ENCODE measurements around the gene ANKRD33B. TPM values are rescaled to one million over a fixed set of nuclear protein-coding genes. Genes with fewer than 3 reads are reported as not detected.

The ANKRD33B gene
- total and polyA plus RNA-seq, 2 of the 8 experiments (the other 6 are each of a cell fraction or from before 2014, with no cell fraction given): 6.9 to 20.6 TPM

DNA sequence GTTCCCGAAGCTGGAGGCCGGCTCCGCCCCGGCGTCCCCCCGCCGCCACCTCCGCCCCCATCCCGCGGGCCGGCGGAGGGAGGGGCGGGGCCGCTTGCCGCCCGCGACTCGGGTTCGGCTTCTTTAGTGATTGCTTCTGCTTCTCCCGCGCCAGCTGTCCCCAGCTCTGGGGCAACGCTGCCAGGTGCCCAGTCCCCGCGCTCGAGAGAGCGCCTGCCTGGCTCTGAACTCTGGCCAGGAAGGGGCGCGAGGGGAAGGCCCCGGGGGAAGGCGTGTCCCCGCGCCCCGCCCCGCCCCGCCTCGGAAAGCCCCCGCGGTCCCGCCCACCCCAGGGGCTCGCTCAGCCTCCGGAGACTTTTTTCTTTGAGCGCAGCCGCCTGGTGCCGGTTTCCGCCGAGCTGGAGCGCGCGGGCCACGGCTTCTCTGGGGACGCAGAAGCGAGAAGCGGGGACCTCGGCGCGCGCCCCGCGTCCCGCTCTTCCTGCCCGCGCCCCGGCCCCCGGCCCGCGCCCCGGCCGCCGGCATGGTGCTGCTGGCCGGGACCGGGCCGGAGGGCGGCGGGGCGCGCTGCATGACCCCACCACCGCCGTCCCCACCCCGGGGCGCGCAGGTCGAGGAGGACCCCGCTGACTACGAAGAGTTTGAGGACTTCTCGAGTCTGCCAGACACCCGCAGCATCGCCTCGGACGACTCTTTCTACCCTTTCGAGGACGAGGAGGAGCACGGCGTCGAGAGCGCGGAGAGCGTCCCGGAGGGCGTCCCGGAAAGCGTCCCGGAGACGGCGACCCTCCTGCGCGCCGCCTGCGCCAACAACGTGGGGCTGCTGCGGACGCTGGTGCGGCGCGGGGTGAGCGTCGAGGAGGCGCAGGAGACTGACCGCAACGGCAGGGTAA is at the start of gene ANKRD33B (continued):
- TF ChIP-seq, protein P1, sequence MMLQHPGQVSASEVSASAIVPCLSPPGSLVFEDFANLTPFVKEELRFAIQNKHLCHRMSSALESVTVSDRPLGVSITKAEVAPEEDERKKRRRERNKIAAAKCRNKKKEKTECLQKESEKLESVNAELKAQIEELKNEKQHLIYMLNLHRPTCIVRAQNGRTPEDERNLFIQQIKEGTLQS (IDR thresholded peaks at IDR 0.05; ENCODE audit: insufficient read depth, low read depth, low read length): no peak
- TF ChIP-seq RFX5 (IDR thresholded peaks at IDR 0.05; ENCODE audit: borderline replicate concordance, low read depth, low read length): no peak
- TF ChIP-seq EP300 (IDR thresholded peaks at IDR 0.05; ENCODE audit: borderline replicate concordance in 1 of 2, low read depth in 2 of 2, low read length in 2 of 2): no peak
- no peak for TF ChIP-seq SIX5 (IDR thresholded peaks at IDR 0.05; ENCODE audit: low read depth, low read length)
- TF ChIP-seq BACH1 (IDR thresholded peaks at IDR 0.05; ENCODE audit: low read length): no peak
- TF ChIP-seq CBX5 (IDR thresholded peaks at IDR 0.05; ENCODE audit: low read depth, low read length): no peak
- TF ChIP-seq, protein P2, sequence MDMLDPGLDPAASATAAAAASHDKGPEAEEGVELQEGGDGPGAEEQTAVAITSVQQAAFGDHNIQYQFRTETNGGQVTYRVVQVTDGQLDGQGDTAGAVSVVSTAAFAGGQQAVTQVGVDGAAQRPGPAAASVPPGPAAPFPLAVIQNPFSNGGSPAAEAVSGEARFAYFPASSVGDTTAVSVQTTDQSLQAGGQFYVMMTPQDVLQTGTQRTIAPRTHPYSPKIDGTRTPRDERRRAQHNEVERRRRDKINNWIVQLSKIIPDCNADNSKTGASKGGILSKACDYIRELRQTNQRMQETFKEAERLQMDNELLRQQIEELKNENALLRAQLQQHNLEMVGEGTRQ (IDR thresholded peaks at IDR 0.05; ENCODE audit: low read length): no peak
- TF ChIP-seq EZH2 (IDR thresholded peaks at IDR 0.05; ENCODE audit: low read depth, low read length, severe bottlenecking): no peak
- TF ChIP-seq ASH2L (IDR thresholded peaks at IDR 0.05; ENCODE audit: low read length): no peak
- no peak for TF ChIP-seq KDM5A (IDR thresholded peaks at IDR 0.05; ENCODE audit: low read length)
- TF ChIP-seq TAF7 (optimal IDR thresholded peaks at IDR 0.05; ENCODE audit: borderline replicate concordance, low read depth, low read length): no peak
- TF ChIP-seq SIN3A (conservative IDR thresholded peaks at IDR 0.05 in 1 of 2, IDR thresholded peaks at IDR 0.05 in 1 of 2; ENCODE audit: low read depth in 1 of 2, low read length in 2 of 2): no peak
- TF ChIP-seq POU5F1 (IDR thresholded peaks at IDR 0.05; ENCODE audit: low read depth, low read length): no peak
- TF ChIP-seq ATF2 (IDR thresholded peaks at IDR 0.05; ENCODE audit: low read length): no peak
- TF ChIP-seq POLR2AphosphoS5 (IDR thresholded peaks at IDR 0.05; ENCODE audit: low read depth, low read length): 0 out of 2 replicates have a peak, but pooled peaks have one; percentile 28
